Measurements from ENCODE around the gene LPIN3.

LPIN3 gene

GRCh38 chr20:41342474-41343464 is 2.1 kb downstream of the LPIN3 start:
- WGBS (ENCODE audit: insufficient coverage, insufficient read length): no CpG with 5 or more reads among the region's 9 CpGs

GRCh38 chr20:41344477-41344876 is 3.9 kb downstream of the LPIN3 start:
- no CpG with 5 or more reads among the region's 4 CpGs for WGBS (ENCODE audit: insufficient coverage, insufficient read length)
- no peak for DNase-seq (ENCODE audit: low read depth, low spot score)
- no peaks in the 10 kb centered on the region for H3K9me3 ChIP-seq (ENCODE audit: control insufficient read depth, insufficient read depth, low read length)

More at GRCh38 chr20:41342474-41343464, 2.1 kb downstream of the LPIN3 start:
- Histone ChIP-seq H3K36me3 (ENCODE audit: control insufficient read depth, insufficient read depth, low read length) (no peaks in the 10 kb centered on the region), H3K27me3 (ENCODE audit: control insufficient read depth, insufficient read depth, low read length) (peaks cover 3% of the 10 kb centered on the region; the same call in 1 of the 2 replicates), H3K4me1 (ENCODE audit: control insufficient read depth, insufficient read depth, low read length) (peaks cover 5% of the 10 kb centered on the region; the same call in 1 of the 2 replicates), H3K9me3 (ENCODE audit: control insufficient read depth, insufficient read depth, low read length) (no peaks in the 10 kb centered on the region), H3K4me3 (ENCODE audit: low read length) (no peak overlapping the region), H3K27ac (ENCODE audit: low read length) (no peak overlapping the region)
- no peak for DNase-seq (ENCODE audit: low read depth, low spot score)

GRCh38 chr20:41344938-41345728 is 4.5 kb downstream of the LPIN3 start:
- Histone ChIP-seq H3K36me3 (ENCODE audit: control insufficient read depth, insufficient read depth, low read length) (no peaks in the 10 kb centered on the region; the same call in 1 of the 2 replicates), H3K27ac (ENCODE audit: low read length) (no peak overlapping the region), H3K4me1 (ENCODE audit: control insufficient read depth, insufficient read depth, low read length) (peaks cover 3% of the 10 kb centered on the region; the same call in 1 of the 2 replicates), H3K27me3 (ENCODE audit: control insufficient read depth, insufficient read depth, low read length) (no peaks in the 10 kb centered on the region), H3K4me3 (ENCODE audit: low read length) (no peak overlapping the region), H3K9me3 (ENCODE audit: control insufficient read depth, insufficient read depth, low read length) (no peaks in the 10 kb centered on the region)
- WGBS (ENCODE audit: insufficient coverage, insufficient read length): no CpG with 5 or more reads among the region's 11 CpGs
- no peak for DNase-seq (ENCODE audit: low read depth, low spot score)

More at GRCh38 chr20:41344477-41344876, 3.9 kb downstream of the LPIN3 start:
- peaks cover under 1% of the 10 kb centered on the region; the same call in 1 of the 2 replicates for H3K27me3 ChIP-seq (ENCODE audit: control insufficient read depth, insufficient read depth, low read length)
- H3K36me3 ChIP-seq (ENCODE audit: control insufficient read depth, insufficient read depth, low read length): no peaks in the 10 kb centered on the region; the same call in 1 of the 2 replicates
- peaks cover 4% of the 10 kb centered on the region; the same call in 1 of the 2 replicates for H3K4me1 ChIP-seq (ENCODE audit: control insufficient read depth, insufficient read depth, low read length)
- H3K4me3 ChIP-seq (ENCODE audit: low read length): no peak overlapping the region
- H3K27ac ChIP-seq (ENCODE audit: low read length): no peak overlapping the region

GRCh38 chr20:41345729-41346067 is 5.1 kb downstream of the LPIN3 start:
- no CpG with 5 or more reads among the region's 17 CpGs for WGBS (ENCODE audit: insufficient coverage, insufficient read length)

GRCh38 chr20:41347523-41348429 is 7.2 kb downstream of the LPIN3 start:
- no peak for DNase-seq (ENCODE audit: low read depth, low spot score)
- Histone ChIP-seq H3K27me3 (ENCODE audit: control insufficient read depth, insufficient read depth, low read length) (no peaks in the 10 kb centered on the region), H3K4me1 (ENCODE audit: control insufficient read depth, insufficient read depth, low read length) (no peaks in the 10 kb centered on the region), H3K9me3 (ENCODE audit: control insufficient read depth, insufficient read depth, low read length) (no peaks in the 10 kb centered on the region), H3K4me3 (ENCODE audit: low read length) (no peak overlapping the region), H3K27ac (ENCODE audit: low read length) (no peak overlapping the region), H3K36me3 (ENCODE audit: control insufficient read depth, insufficient read depth, low read length) (no peaks in the 10 kb centered on the region; the same call in 1 of the 2 replicates)
- no CpG with 5 or more reads among the region's 13 CpGs for WGBS (ENCODE audit: insufficient coverage, insufficient read length)

More at GRCh38 chr20:41345729-41346067, 5.1 kb downstream of the LPIN3 start:
- Histone ChIP-seq H3K36me3 (ENCODE audit: control insufficient read depth, insufficient read depth, low read length) (no peaks in the 10 kb centered on the region; the same call in 1 of the 2 replicates), H3K27me3 (ENCODE audit: control insufficient read depth, insufficient read depth, low read length) (no peaks in the 10 kb centered on the region), H3K4me3 (ENCODE audit: low read length) (no peak overlapping the region), H3K27ac (ENCODE audit: low read length) (no peak overlapping the region), H3K4me1 (ENCODE audit: control insufficient read depth, insufficient read depth, low read length) (peaks cover 3% of the 10 kb centered on the region; the same call in 1 of the 2 replicates), H3K9me3 (ENCODE audit: control insufficient read depth, insufficient read depth, low read length) (no peaks in the 10 kb centered on the region)
- no peak for DNase-seq (ENCODE audit: low read depth, low spot score)

GRCh38 chr20:41348430-41349172 is 8.0 kb downstream of the LPIN3 start:
- no peak overlapping the region for H3K27ac ChIP-seq (ENCODE audit: low read length)
- H3K36me3 ChIP-seq (ENCODE audit: control insufficient read depth, insufficient read depth, low read length): no peaks in the 10 kb centered on the region; the same call in 1 of the 2 replicates
- H3K4me1 ChIP-seq (ENCODE audit: control insufficient read depth, insufficient read depth, low read length): no peaks in the 10 kb centered on the region
- no peak overlapping the region for H3K4me3 ChIP-seq (ENCODE audit: low read length)
- no peak for DNase-seq (ENCODE audit: low read depth, low spot score)
- no peaks in the 10 kb centered on the region for H3K9me3 ChIP-seq (ENCODE audit: control insufficient read depth, insufficient read depth, low read length)
- no peaks in the 10 kb centered on the region for H3K27me3 ChIP-seq (ENCODE audit: control insufficient read depth, insufficient read depth, low read length)
- WGBS (ENCODE audit: insufficient coverage, insufficient read length): no CpG with 5 or more reads among the region's 13 CpGs

GRCh38 chr20:41349266-41349665 is 8.6 kb downstream of the LPIN3 start:
- WGBS (ENCODE audit: insufficient coverage, insufficient read length): no CpG with 5 or more reads among the region's 2 CpGs
- no peak for DNase-seq (ENCODE audit: low read depth, low spot score)
- no peak overlapping the region for H3K4me3 ChIP-seq (ENCODE audit: low read length)

GRCh38 chr20:41349943-41350342 is 9.3 kb downstream of the LPIN3 start:
- H3K4me1 ChIP-seq (ENCODE audit: control insufficient read depth, insufficient read depth, low read length): no peaks in the 10 kb centered on the region
- WGBS (ENCODE audit: insufficient coverage, insufficient read length): no CpG with 5 or more reads among the region's 7 CpGs
- no peak for DNase-seq (ENCODE audit: low read depth, low spot score)
- H3K4me3 ChIP-seq (ENCODE audit: low read length): no peak overlapping the region
- no peak overlapping the region for H3K27ac ChIP-seq (ENCODE audit: low read length)
- H3K36me3 ChIP-seq (ENCODE audit: control insufficient read depth, insufficient read depth, low read length): no peaks in the 10 kb centered on the region; the same call in 1 of the 2 replicates
- no peaks in the 10 kb centered on the region for H3K9me3 ChIP-seq (ENCODE audit: control insufficient read depth, insufficient read depth, low read length)
- no peaks in the 10 kb centered on the region for H3K27me3 ChIP-seq (ENCODE audit: control insufficient read depth, insufficient read depth, low read length)

More at GRCh38 chr20:41349266-41349665, 8.6 kb downstream of the LPIN3 start:
- Histone ChIP-seq H3K9me3 (ENCODE audit: control insufficient read depth, insufficient read depth, low read length) (no peaks in the 10 kb centered on the region), H3K27me3 (ENCODE audit: control insufficient read depth, insufficient read depth, low read length) (no peaks in the 10 kb centered on the region), H3K4me1 (ENCODE audit: control insufficient read depth, insufficient read depth, low read length) (no peaks in the 10 kb centered on the region), H3K27ac (ENCODE audit: low read length) (no peak overlapping the region), H3K36me3 (ENCODE audit: control insufficient read depth, insufficient read depth, low read length) (no peaks in the 10 kb centered on the region; the same call in 1 of the 2 replicates)

- DNase-seq (ENCODE audit: low read depth, low spot score): no peak
- H3K36me3 ChIP-seq (ENCODE audit: control insufficient read depth, insufficient read depth, low read length): no peaks in the 10 kb centered on the region; the same call in 1 of the 2 replicates
- H3K9me3 ChIP-seq (ENCODE audit: control insufficient read depth, insufficient read depth, low read length): no peaks in the 10 kb centered on the region
- H3K4me1 ChIP-seq (ENCODE audit: control insufficient read depth, insufficient read depth, low read length): no peaks in the 10 kb centered on the region
- no peaks in the 10 kb centered on the region for H3K27me3 ChIP-seq (ENCODE audit: control insufficient read depth, insufficient read depth, low read length)
- WGBS (ENCODE audit: insufficient coverage, insufficient read length): no CpG with 5 or more reads among the region's 7 CpGs
- H3K4me3 ChIP-seq (ENCODE audit: low read length): no peak overlapping the region
- H3K27ac ChIP-seq (ENCODE audit: low read length): no peak overlapping the region
These were observed 9.9 kb downstream of the LPIN3 start for GRCh38 chr20:41350408-41350962.

Data from iPS DF 6.9 (cell line).